Anterior cingulate cortex (tissue), 58 donors: Measurements from ENCODE around the gene KDR.
A peak's percentile ranks its signal among the peaks of the same experiment; 100 is the strongest.

Experiments
- DNase-seq, 58 donors: peaks; one replicate each; lab custom pipeline; 2025; lab: John Stamatoyannopoulos, UW

KDR gene

GRCh38 chr4:55125087-55125721, at the start of gene KDR:
Gene KDR (minus strand): TSS chr4:55125595. CDS start chr4:55125293, 302 bp downstream.
- peak in 4 of 58 donors; percentile 2 to 23 (median 7) for DNase-seq

DNA sequence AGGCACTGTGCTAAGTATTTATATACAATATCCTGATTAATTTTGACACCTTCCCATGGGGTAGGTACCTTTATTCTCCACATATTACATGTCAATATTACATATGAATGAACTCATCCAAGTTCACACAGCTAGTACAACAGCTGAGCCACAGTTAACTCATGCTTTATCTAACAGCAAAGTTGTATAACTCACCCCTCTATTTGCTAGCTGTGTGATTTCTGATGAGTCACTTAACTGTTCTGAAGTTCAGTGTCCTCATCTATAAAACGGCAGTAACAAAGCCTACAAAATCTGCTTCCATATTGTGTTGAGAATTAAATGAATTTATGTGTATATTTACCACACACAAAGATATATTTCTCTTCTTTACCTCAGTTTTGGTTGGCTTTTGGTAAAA, 48.2 kb upstream of the KDR start:
- DNase-seq, result no peak

- DNase-seq, result no peak
Observed at GRCh38 chr4:55172694-55173287, 47.4 kb upstream of the KDR start.

- no peak for DNase-seq
Observed at GRCh38 chr4:55170462-55170861, 45.1 kb upstream of the KDR start.

- no peak for DNase-seq
Observed at GRCh38 chr4:55169352-55169961, 44.1 kb upstream of the KDR start.

- no peak for DNase-seq
Observed at GRCh38 chr4:55162396-55162795, 37.0 kb upstream of the KDR start.

DNA sequence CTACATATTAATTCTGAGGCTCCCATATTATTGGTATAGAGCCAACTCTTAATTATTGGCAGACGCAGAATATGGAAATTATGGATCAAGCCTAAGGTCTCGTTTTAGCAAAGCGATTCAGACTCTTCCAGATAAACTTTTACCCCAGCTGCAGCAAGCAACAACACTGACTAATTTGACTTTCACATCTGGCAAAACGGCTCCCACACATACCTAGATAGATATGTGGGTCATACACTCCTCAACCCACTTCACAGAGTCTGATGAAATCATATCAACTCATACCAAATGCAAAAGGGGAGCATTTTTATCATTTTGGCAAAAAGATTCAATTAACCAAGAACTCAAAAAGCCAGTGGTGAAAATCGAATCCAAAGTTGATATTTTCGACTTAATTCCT, 36.3 kb upstream of the KDR start:
- no peak for DNase-seq

DNA sequence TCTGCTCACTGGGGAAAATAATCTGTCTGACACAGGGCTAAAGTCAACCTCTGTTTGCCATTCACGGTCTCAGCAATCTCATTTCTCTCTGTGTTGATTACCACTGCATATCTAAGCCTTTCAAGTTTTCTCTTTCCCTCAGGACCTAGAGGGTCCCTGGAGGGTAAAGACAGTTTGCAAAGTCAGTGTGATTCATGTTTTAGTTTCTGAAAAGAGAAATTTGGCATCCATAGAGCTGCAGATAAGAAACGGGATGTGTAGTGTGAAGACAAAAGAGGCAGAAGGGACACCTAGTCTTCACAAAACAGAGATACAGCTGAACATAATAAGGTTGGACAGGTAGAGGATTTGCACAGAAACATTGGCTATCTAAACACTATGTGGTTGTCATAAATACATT, 34.5 kb upstream of the KDR start:
- no peak for DNase-seq

- no peak for DNase-seq
Observed at GRCh38 chr4:55158957-55159356, 33.6 kb upstream of the KDR start.

DNA sequence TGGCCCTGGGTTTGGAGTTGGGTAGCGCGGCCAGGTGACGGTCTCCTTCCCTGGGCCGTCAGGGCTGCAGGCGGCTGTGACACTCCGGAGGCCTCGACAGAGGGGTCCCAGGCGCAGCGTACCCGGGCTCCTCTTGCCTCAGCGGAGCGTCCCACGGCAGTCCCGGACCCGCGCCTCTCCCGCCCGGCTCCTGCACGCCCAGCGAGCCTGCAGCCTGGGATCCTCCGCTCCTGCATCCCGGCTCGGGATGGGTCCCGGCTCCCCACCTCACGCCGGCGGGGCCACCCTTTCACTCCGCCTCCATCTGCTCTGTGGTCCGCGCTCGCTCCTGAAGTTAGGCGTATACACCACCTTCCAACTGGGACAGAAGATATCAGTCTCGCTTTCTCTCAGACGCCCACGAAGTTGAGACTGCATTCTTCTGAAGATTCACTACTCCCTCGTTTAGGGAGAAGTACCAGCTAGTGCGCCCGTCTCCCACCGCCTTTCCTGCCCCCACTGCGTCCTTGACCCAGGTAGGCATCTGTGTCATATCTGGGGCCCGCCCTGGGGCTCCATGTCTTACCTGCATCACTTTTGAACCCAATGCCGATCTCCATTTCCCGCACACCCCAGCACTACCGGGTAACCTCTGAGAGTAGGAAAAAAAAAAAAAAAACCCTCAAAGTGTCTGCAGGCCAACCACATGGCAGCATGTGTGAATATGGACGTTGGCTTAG, 32.3 kb upstream of the KDR start:
- no peak for DNase-seq

- no peak for DNase-seq
Observed at GRCh38 chr4:55154933-55155332, 29.5 kb upstream of the KDR start.

DNA sequence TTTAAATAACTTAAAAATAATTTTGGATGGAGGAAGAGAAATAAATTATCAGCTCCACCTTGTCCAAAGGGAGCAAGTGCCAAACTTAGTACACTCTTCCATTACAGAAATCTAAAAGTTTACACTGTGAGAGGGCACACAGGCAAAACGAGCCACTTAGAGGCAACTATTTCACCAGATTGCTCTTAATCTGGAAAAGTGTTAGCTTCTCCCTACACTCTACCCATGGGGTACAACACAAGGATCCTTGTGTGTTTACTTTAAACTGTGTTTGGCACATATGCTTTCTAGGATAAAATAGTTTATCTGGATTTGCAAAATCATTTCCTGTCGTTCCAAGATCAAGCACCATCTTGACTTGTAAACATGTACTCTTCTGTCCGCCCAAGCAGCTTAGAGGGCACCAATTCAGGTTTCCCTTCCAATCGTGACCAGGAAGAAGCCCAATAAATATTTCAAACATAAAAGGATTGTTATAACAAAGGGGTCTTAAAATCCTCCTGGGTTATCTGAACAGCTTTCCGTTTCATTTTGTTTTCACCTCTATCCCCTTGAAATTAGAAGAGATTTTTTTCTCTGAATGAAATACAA, 29.0 kb upstream of the KDR start:
- no peak for DNase-seq

- DNase-seq, result no peak
Observed at GRCh38 chr4:55143858-55144257, 18.5 kb upstream of the KDR start.

DNA sequence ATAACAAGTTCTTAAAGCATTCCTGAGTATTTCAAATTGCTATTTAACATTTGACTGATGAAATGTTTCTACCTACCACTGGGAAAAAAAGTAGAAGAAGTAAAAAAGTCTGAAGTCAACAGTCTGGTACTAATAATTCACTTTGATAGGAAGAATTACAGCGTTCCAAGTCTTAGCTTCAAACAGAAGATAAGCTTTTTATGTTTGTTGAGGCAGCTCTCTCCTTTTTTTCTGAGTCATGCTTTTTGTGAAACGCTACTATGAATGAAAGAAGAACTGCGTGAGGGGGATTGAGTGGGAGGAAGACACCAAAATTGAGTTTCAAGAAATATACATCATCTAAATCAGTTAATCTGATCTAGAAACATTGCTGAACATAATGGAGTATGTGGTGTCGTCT, 13.0 kb upstream of the KDR start:
- DNase-seq, result no peak

DNA sequence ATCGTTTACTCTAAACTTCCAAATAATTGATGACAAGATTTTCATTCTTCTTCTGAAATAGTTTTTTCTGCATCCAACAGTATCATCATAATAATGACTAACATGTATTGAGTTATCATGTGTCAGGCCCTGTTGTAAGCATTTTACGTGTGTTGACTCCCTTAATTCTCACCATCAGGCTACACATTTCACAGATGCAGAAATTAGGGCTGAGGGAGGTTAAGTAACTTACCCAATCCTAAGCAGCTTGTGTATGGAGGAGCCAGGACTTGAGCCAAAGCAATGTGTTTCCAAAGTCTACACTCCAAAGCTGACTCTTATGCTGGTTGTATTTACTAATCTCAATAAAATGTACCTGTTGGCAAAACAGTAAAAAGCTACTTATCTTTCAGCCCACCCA, 11.2 kb upstream of the KDR start:
- no peak for DNase-seq

- DNase-seq, result no peak
Observed at GRCh38 chr4:55133951-55134350, 8.6 kb upstream of the KDR start.

DNA sequence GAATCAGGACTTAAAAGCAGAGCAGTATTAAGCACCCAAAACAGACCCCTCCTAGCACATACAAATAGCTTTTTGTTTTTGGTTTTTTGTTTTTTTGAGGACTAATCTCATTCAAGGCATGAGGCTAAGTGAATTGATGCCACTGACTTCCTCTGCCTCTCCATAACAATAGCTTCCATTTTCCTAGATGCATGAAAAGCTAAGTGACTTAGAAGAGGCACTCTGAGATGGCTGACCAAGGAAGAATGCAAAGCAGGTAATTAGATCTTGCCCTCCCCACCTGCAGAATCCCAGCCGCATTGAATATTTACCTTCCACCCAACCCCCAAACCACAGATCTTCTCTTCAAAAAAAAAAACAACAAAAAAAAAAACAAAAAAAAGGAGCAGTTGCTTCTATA, 7.4 kb upstream of the KDR start:
- DNase-seq, result no peak

DNA sequence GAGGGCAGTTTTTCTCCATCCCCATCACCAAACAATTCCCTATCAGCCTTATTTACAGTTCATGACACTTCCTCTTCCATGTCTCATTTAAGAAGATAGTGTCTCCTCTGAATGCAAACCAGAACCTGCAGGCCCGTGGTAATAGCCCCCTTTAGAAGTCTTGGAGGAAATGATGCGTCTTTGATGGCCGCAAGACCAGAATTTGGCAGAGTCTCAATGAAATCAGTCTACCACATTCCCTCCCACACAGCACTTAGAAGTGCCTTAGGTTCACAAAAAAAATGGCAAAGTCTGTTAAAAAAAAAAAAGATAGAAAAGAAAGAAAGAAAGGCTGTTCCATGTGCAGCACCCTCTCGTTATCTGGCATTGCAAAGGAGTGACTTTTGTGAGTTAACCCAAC, 2.1 kb upstream of the KDR start:
- DNase-seq, result no peak

GRCh38 chr4:55127053-55127452, 1.7 kb upstream of the KDR start:
- DNase-seq, result no peak

DNA sequence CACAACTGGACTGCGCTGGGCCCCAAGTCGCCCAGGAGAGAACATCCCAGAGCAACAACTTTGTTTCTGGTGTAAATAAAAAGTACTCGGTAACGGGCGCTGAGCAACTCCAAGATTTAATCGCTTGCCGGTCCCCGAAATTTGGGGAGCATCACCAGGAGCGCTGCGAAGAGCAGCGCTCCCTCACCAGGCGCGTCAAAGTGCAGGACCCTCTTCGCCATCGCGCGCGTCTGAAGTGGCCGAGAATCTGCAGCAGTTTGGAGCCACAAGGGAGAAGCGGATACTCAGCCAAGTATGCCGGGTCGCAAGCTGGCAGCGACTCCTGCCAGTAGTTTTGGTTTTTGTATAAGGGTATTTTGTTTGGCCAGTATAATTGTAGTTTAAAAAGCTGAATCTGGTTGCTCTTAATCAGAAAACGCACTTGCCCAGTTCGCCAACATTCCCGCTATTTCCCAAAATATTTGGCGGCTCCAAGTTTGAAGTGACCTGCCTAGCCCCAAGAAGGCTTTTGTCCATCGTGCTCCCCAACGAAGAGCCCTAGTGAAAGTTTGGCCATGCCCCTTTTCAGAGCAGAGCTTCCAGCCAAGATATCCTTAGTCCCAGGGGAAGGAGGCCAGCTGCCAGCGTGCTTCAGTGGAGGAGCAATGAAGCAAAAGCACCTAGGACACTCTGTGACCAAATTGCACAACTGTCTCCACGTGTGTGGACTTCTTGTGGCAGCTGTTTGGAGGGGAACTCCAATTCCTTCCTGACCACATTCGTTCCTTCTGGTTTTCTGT, 557 bp upstream of the KDR start:
- peak in 2 of 58 donors; percentile 1 to 2 for DNase-seq
